K562 (cell line): ENCODE results near the gene PGPEP1. TPM values are rescaled to one million over a fixed set of nuclear protein-coding genes. Genes with fewer than 3 reads are reported as not detected.

ENCODE experiments used
- ATAC-seq: fragments of 200-7000 bp; cut with Tn5 transposase; 3 replicates; pipeline ENCODE4 v1.9.1; 2020; ENCODE audit warnings: moderate library complexity
- BruUV-seq: library from RNA; stranded (reverse); fragments of 400-500 nt; replicated peaks from 2 replicates; lab custom pipeline; 2021; lab: Mats Ljungman, UMichigan
- CTCF ChIA-PET: fragments of 300-600 bp; formaldehyde crosslinking; extraction: SDS; loops from one replicate; lab custom pipeline; 2021; ENCODE audit warnings: low intra/inter-chr PET ratio; lab: Yijun Ruan, JAX
- POLR2A ChIA-PET: fragments of 300-600, 350-650 bp; sonication (Branson Sonifier 250); formaldehyde crosslinking; extraction: SDS; loops from one replicate; lab custom pipeline; 2021; ENCODE audit warnings: antibody characterized with exemption, inconsistent platforms; lab: Yijun Ruan, JAX
- DNase-seq, 4 experiments: peaks; one replicate each; pipeline versions ENCODE4 v3.0.0 to v3.0.0-alpha.2; 2011 to 2018; ENCODE audit warnings: low spot score in 3 of 4, mixed read lengths in 3 of 4; ENCODE audit errors: extremely low read depth in 1 of 4
- FAIRE-seq: peaks from 2 replicates; lab custom pipeline; 2011; peaks lifted over from hg19 to GRCh38; lab: Jason Lieb, UNC
- H2AFZ ChIP-seq: 2 replicates; pipeline ENCODE4 v1.6.0; 2011; ENCODE audit warnings: low read depth, low read length, control low read depth, inconsistent platforms
- H3K27ac ChIP-seq: fragments of 200-600 bp; 3 replicates; pipeline ENCODE4 v1.8.0; 2011; ENCODE audit warnings: low read depth, mild to moderate bottlenecking, control low read depth, inconsistent platforms, low read length, moderate library complexity, mixed read lengths; ENCODE audit errors: extremely low read depth
- H3K27me3 ChIP-seq, 2 experiments: fragments of 300-600 bp in 1 of 2; 2 replicates in 1 of 2; 3 replicates in 1 of 2; pipeline versions ENCODE4 v1.6.0 to v1.8.0; 2011; ENCODE audit warnings: inconsistent platforms in 2 of 2, low read length in 2 of 2, mild to moderate bottlenecking in 1 of 2, mixed read lengths in 1 of 2, moderate library complexity in 1 of 2; ENCODE audit not compliant: control insufficient read depth in 2 of 2, insufficient read depth in 2 of 2
- H3K36me3 ChIP-seq: fragments of 300-600 bp; 3 replicates; pipeline ENCODE4 v1.8.0; 2011; ENCODE audit warnings: mild to moderate bottlenecking, low read length, inconsistent platforms; ENCODE audit not compliant: control insufficient read depth, insufficient read depth
- H3K4me1 ChIP-seq, 2 experiments: fragments of 200-600 bp in 1 of 2; replicated peaks in 1 of 2; 2 replicates in 1 of 2; 3 replicates in 1 of 2; pipeline versions ENCODE4 v1.5.1 to v1.8.0; 2011; ENCODE audit warnings: inconsistent platforms in 2 of 2, low read length in 2 of 2, mild to moderate bottlenecking in 1 of 2, mixed read lengths in 1 of 2, moderate library complexity in 1 of 2; ENCODE audit not compliant: control insufficient read depth in 2 of 2, insufficient read depth in 2 of 2
- H3K4me2 ChIP-seq: 2 replicates; pipeline ENCODE4 v1.6.1; 2011; ENCODE audit warnings: low read length, control low read depth, inconsistent platforms, mixed read lengths; ENCODE audit not compliant: insufficient read depth
- H3K4me3 ChIP-seq: fragments of 200-600 bp; sonication (generic), shearing (Covaris generic); 2 replicates; pipeline ENCODE4 v1.5.1; 2016; ENCODE audit warnings: control low read depth, inconsistent platforms
- H3K79me2 ChIP-seq: fragments of 200-600 bp; 3 replicates; pipeline ENCODE4 v1.8.0; 2011; ENCODE audit warnings: low read length, inconsistent platforms; ENCODE audit not compliant: control insufficient read depth, insufficient read depth
- H3K9ac ChIP-seq, 2 experiments: 2 replicates each; pipeline versions ENCODE4 v1.6.0 to v1.6.1; 2011; ENCODE audit warnings: low read depth in 2 of 2, low read length in 2 of 2, control low read depth in 1 of 2, inconsistent platforms in 1 of 2, mild to moderate bottlenecking in 1 of 2, mixed read lengths in 1 of 2; ENCODE audit not compliant: insufficient read depth in 1 of 2
- H3K9me1 ChIP-seq: one replicate; pipeline ENCODE4 v1.6.0; 2011; ENCODE audit warnings: inconsistent platforms, mild to moderate bottlenecking, low read length, moderate library complexity; ENCODE audit not compliant: control insufficient read depth, insufficient read depth
- H3K9me3 ChIP-seq: replicated peaks from 2 replicates; pipeline ENCODE4 v1.5.1; 2011; ENCODE audit warnings: low read depth, low read length, inconsistent platforms; ENCODE audit not compliant: control insufficient read depth, insufficient read depth
- H4K20me1 ChIP-seq: replicated peaks from 2 replicates; pipeline ENCODE4 v1.6.1; 2011; ENCODE audit warnings: low read length, inconsistent platforms, mixed read lengths; ENCODE audit not compliant: control insufficient read depth, insufficient read depth
- LEF1 ChIP-seq: fragments of 450-650 bp; IDR thresholded peaks from 2 replicates; pipeline ENCODE4 v1.6.1; 2016; ENCODE audit warnings: mild to moderate bottlenecking
- MCM5 ChIP-seq: fragments of 450-650 bp; IDR thresholded peaks from 2 replicates; pipeline ENCODE4 v1.6.1; 2016; ENCODE audit warnings: low read depth
- NFE2 ChIP-seq: IDR thresholded peaks from 2 replicates; pipeline ENCODE4 v1.6.1; 2014; ENCODE audit warnings: antibody characterized with exemption, low read depth
- POLR2AphosphoS5 ChIP-seq: IDR thresholded peaks from 2 replicates; pipeline ENCODE4 v1.6.1; 2011; ENCODE audit warnings: mild to moderate bottlenecking, low read depth, low read length, moderate library complexity; ENCODE audit not compliant: control insufficient read depth, insufficient read depth
- TGIF2 ChIP-seq: sonication (generic); formaldehyde crosslinking; IDR thresholded peaks from 2 replicates; pipeline ENCODE4 v1.8.1; 2022; ENCODE audit warnings: mild to moderate bottlenecking, missing genetic modification reagents, moderate library complexity
- WGBS: fragments of 100-300 bp; shearing (Covaris generic); methylation state at CpG from one replicate; pipeline ENCODE4 v1.1.6; 2016; ENCODE audit warnings: low coverage, mixed read lengths; ENCODE audit not compliant: insufficient coverage; ENCODE audit errors: missing lambda C conversion rate; 5-methylcytosine and 5-hydroxymethylcytosine counted together
- in situ Hi-C: fragments of 300-500 bp; cut with MboI; formaldehyde crosslinking; loops from 4 replicates; pipeline ENCODE4 v1.15.0; 2018; ENCODE audit warnings: inconsistent platforms, mixed read lengths
- intact Hi-C: fragments of 100-400 bp; cut with micrococcal nuclease; formaldehyde crosslinking; loops from 2 replicates; pipeline ENCODE4 v1.14.2; 2022
- polyA plus RNA-seq, 8 experiments: library from polyadenylated mRNA; depleted of rRNA in 4 of 8; stranded (reverse) in 5 of 8; unstranded in 3 of 8; fragments of >200 nt; fragmentation: Nextera tagmentation in 2 of 8; fragmentation: Illumina TruSeq in 1 of 8; extraction: Ambion mirVana in 2 of 8; extraction: Trizol in 1 of 8; gene quantifications; 2 replicates each; pipeline versions ENCODE4 v1.2.1 to v1.2.3, GENCODE V29; 2011 to 2014; ENCODE audit warnings: inconsistent platforms in 1 of 8, missing spikeins in 1 of 8
- total RNA-seq, 7 experiments: library from RNA; depleted of rRNA in 6 of 7; stranded (reverse); fragments of >200 nt in 6 of 7; fragmentation: Illumina TruSeq in 2 of 7; extraction: Trizol in 2 of 7; gene quantifications; 2 replicates each; pipeline versions ENCODE4 v1.2.1 to v1.2.3, GENCODE V29; 2011 to 2021; ENCODE audit warnings: low replicate concordance in 1 of 7
- TF ChIP-seq, protein P1 (sequence below): fragments of 450-650 bp; IDR thresholded peaks from 2 replicates; pipeline ENCODE4 v1.6.1; 2018; ENCODE audit not compliant: partially characterized antibody
- TF ChIP-seq, protein P2 (sequence below): sonication (generic); formaldehyde crosslinking; IDR thresholded peaks from 2 replicates; pipeline ENCODE4 v1.8.0; 2022; ENCODE audit warnings: mild to moderate bottlenecking, missing genetic modification reagents
- TF ChIP-seq, protein P3 (sequence below): fragments of 450-650 bp; formaldehyde crosslinking; IDR thresholded peaks from 2 replicates; pipeline ENCODE4 v1.4.0; 2022; ENCODE audit warnings: missing genetic modification characterization
- TF ChIP-seq, protein P4 (sequence below): sonication (generic); formaldehyde crosslinking; IDR thresholded peaks from 2 replicates; pipeline ENCODE4 v1.8.0; 2023; ENCODE audit warnings: missing genetic modification reagents, mild to moderate bottlenecking, borderline replicate concordance

Gene PGPEP1
- total and polyA plus RNA-seq, 9 of the 15 experiments (the other 6 are each of a cell fraction or from before 2014, with no cell fraction given), result 10.0 to 69.6 (median 33.5) TPM

DNA sequence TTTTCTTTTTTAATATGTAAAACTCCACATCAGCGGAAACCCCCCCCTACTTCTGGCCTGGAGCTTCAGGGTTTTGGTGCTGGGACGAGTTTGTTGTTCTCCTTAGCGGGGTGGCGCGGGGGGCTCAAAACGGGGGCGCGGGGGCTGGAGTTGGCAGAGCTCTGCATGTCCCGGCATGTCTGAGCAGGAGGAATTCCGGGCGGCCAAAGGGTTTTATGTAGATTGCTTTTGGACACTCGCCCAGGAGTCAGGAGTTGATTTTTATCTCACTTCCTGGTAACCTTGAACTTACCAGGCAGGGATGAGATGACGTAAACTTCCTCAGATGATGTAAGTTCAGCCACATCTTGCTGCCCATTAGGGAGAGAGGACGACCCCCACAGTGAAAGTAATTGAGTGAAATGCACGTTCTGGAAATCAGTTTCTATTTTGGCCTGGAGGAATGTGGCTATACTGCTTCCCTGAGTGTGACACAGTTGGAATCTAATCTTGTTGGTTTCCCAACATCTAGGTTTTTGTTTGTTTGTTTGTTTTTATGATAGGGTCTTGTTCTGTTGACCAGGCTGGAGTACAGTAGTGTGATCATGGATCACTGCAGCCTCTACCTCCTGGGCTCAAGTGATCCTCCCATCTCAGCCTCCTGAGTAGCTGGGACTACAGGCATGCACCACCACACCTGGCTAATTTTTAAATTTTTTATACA, 24.6 kb downstream of the PGPEP1 start:
- H2AFZ ChIP-seq, result peak overlapping the region; percentile 61; the same call in 1 of the 2 replicates
- peaks cover 49 to 59% of the 10 kb centered on the region in 2 experiments for H3K4me1 ChIP-seq
- intact Hi-C loops, result loop anchor here (2.0 kb wide), 1 partner anchor 22 kb away; the partner anchor contains the start of gene GDF15
- peak overlapping the region; percentile 86 to 92 for H3K9ac ChIP-seq
- H3K9me3 ChIP-seq, result no peaks in the 10 kb centered on the region
- CTCF ChIA-PET, result no interaction called here
- WGBS, result 0% methylated on average over 8 of the region's 15 CpGs
- H3K27ac ChIP-seq, result peak overlapping the region; percentile 99
- H3K4me2 ChIP-seq, result peak overlapping the region; percentile 63
- ATAC-seq, result peak; percentile 83
- POLR2A ChIA-PET, result interaction anchor here (0.7 to 13.9 kb wide), 6 partner anchors 8 to 86 kb away, joined by 3 to 207 read pairs (median 4); partner anchors contain the start of gene GDF15
- peak; percentile 56 to 95 (median 77) for DNase-seq
- H4K20me1 ChIP-seq, result no peaks in the 10 kb centered on the region
- no peaks in the 10 kb centered on the region for H3K27me3 ChIP-seq
- H3K36me3 ChIP-seq, result peaks cover 69% of the 10 kb centered on the region; the same call in 2 of the 3 replicates
- FAIRE-seq, result peak; percentile 94
- in situ Hi-C loops, result no loop called here
- no peaks in the 10 kb centered on the region for H3K9me1 ChIP-seq
- TSS peak; percentile 56 for BruUV-seq
- H3K4me3 ChIP-seq, result no peak overlapping the region; the same call in 1 of the 2 replicates
- H3K79me2 ChIP-seq, result peaks cover 10% of the 10 kb centered on the region; the same call in 2 of the 3 replicates
- TF ChIP-seq MCM5 (no peak), TGIF2 (CRISPR knock-in tag) (no peak), NFE2 (peak; percentile 25; the same call in 1 of the 2 replicates), POLR2AphosphoS5 (peak; percentile 53; the same call in 1 of the 2 replicates), LEF1 (peak; percentile 78)
- TF ChIP-seq, protein P1, sequence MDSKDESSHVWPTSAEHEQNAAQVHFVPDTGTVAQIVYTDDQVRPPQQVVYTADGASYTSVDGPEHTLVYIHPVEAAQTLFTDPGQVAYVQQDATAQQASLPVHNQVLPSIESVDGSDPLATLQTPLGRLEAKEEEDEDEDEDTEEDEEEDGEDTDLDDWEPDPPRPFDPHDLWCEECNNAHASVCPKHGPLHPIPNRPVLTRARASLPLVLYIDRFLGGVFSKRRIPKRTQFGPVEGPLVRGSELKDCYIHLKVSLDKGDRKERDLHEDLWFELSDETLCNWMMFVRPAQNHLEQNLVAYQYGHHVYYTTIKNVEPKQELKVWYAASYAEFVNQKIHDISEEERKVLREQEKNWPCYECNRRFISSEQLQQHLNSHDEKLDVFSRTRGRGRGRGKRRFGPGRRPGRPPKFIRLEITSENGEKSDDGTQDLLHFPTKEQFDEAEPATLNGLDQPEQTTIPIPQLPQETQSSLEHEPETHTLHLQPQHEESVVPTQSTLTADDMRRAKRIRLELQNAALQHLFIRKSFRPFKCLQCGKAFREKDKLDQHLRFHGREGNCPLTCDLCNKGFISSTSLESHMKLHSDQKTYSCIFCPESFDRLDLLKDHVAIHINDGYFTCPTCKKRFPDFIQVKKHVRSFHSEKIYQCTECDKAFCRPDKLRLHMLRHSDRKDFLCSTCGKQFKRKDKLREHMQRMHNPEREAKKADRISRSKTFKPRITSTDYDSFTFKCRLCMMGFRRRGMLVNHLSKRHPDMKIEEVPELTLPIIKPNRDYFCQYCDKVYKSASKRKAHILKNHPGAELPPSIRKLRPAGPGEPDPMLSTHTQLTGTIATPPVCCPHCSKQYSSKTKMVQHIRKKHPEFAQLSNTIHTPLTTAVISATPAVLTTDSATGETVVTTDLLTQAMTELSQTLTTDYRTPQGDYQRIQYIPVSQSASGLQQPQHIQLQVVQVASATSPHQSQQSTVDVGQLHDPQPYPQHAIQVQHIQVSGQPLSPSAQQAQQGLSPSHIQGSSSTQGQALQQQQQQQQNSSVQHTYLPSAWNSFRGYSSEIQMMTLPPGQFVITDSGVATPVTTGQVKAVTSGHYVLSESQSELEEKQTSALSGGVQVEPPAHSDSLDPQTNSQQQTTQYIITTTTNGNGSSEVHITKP, result no peak
- TF ChIP-seq, protein P2, sequence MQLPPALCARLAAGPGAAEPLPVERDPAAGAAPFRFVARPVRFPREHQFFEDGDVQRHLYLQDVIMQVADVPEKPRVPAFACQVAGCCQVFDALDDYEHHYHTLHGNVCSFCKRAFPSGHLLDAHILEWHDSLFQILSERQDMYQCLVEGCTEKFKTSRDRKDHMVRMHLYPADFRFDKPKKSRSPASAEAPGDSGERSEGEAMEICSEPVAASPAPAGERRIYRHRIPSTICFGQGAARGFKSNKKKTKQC (CRISPR knock-in tag), result no peak
- TF ChIP-seq, protein P3, sequence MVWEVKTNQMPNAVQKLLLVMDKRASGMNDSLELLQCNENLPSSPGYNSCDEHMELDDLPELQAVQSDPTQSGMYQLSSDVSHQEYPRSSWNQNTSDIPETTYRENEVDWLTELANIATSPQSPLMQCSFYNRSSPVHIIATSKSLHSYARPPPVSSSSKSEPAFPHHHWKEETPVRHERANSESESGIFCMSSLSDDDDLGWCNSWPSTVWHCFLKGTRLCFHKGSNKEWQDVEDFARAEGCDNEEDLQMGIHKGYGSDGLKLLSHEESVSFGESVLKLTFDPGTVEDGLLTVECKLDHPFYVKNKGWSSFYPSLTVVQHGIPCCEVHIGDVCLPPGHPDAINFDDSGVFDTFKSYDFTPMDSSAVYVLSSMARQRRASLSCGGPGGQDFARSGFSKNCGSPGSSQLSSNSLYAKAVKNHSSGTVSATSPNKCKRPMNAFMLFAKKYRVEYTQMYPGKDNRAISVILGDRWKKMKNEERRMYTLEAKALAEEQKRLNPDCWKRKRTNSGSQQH (CRISPR knock-in tag), result peak; percentile 97
- TF ChIP-seq, protein P4, sequence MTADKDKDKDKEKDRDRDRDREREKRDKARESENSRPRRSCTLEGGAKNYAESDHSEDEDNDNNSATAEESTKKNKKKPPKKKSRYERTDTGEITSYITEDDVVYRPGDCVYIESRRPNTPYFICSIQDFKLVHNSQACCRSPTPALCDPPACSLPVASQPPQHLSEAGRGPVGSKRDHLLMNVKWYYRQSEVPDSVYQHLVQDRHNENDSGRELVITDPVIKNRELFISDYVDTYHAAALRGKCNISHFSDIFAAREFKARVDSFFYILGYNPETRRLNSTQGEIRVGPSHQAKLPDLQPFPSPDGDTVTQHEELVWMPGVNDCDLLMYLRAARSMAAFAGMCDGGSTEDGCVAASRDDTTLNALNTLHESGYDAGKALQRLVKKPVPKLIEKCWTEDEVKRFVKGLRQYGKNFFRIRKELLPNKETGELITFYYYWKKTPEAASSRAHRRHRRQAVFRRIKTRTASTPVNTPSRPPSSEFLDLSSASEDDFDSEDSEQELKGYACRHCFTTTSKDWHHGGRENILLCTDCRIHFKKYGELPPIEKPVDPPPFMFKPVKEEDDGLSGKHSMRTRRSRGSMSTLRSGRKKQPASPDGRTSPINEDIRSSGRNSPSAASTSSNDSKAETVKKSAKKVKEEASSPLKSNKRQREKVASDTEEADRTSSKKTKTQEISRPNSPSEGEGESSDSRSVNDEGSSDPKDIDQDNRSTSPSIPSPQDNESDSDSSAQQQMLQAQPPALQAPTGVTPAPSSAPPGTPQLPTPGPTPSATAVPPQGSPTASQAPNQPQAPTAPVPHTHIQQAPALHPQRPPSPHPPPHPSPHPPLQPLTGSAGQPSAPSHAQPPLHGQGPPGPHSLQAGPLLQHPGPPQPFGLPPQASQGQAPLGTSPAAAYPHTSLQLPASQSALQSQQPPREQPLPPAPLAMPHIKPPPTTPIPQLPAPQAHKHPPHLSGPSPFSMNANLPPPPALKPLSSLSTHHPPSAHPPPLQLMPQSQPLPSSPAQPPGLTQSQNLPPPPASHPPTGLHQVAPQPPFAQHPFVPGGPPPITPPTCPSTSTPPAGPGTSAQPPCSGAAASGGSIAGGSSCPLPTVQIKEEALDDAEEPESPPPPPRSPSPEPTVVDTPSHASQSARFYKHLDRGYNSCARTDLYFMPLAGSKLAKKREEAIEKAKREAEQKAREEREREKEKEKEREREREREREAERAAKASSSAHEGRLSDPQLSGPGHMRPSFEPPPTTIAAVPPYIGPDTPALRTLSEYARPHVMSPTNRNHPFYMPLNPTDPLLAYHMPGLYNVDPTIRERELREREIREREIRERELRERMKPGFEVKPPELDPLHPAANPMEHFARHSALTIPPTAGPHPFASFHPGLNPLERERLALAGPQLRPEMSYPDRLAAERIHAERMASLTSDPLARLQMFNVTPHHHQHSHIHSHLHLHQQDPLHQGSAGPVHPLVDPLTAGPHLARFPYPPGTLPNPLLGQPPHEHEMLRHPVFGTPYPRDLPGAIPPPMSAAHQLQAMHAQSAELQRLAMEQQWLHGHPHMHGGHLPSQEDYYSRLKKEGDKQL (CRISPR knock-in tag), result no peak
